Neural progenitor cell (in vitro differentiated cells): ENCODE measurements around the gene GLI2.

Experiments used
- EZH2 ChIP-seq: fragments of 200-600 bp; sonication (generic); IDR thresholded peaks from 2 replicates; pipeline ENCODE4 v1.6.1; 2017; ENCODE audit warnings: antibody characterized with exemption, mild to moderate bottlenecking, moderate library complexity
- EZH2phosphoT487 ChIP-seq: fragments of 200-600 bp; sonication (generic); IDR thresholded peaks from 2 replicates; pipeline ENCODE4 v1.6.1; 2017; ENCODE audit warnings: antibody characterized with exemption
- TF ChIP-seq, protein P1 (sequence below): fragments of 200-600 bp; sonication (generic); IDR thresholded peaks from 2 replicates; pipeline ENCODE4 v1.5.1; 2017; ENCODE audit warnings: antibody characterized with exemption, mild to moderate bottlenecking

DNA sequence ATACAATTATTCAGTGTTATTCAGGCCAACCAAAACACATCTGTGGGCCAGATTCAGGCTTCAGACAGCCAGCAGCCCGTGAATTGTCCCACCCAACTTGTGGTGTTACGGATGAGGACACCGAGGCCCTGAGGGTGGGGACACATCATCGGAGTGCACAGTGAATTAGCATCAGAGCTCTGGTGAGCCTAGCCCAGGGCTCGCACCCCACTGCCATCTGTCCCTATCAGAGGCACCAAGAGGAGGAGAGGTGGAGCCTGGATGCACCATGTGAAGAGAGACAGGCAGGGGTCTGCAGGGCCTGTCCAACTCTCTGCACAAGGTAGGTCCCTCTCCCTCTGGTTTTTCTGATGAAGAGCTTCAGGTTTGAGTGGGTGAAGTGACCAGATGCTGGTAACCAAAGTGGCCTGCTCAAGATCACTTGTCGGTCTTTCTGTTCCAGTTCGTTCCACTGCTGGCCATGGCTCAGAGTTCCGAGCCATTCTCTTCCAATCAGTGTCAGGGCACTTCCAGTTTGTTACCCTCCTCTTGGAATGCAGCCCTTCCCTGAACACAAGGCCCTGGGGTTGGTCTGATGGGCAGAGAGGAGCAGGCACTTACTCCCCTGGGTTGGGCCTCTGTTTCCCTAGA, 14.8 kb upstream of the GLI2 start:
- TF ChIP-seq, protein P1, sequence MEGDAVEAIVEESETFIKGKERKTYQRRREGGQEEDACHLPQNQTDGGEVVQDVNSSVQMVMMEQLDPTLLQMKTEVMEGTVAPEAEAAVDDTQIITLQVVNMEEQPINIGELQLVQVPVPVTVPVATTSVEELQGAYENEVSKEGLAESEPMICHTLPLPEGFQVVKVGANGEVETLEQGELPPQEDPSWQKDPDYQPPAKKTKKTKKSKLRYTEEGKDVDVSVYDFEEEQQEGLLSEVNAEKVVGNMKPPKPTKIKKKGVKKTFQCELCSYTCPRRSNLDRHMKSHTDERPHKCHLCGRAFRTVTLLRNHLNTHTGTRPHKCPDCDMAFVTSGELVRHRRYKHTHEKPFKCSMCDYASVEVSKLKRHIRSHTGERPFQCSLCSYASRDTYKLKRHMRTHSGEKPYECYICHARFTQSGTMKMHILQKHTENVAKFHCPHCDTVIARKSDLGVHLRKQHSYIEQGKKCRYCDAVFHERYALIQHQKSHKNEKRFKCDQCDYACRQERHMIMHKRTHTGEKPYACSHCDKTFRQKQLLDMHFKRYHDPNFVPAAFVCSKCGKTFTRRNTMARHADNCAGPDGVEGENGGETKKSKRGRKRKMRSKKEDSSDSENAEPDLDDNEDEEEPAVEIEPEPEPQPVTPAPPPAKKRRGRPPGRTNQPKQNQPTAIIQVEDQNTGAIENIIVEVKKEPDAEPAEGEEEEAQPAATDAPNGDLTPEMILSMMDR: no peak
- TF ChIP-seq EZH2 (no peak), EZH2phosphoT487 (no peak)
